ENCODE measurements around the gene JADE2.
"Not testable (repeated sequence)": the region's sequence is repeated elsewhere in the genome, so short reads cannot be mapped to it uniquely, and the experiment has no call there.

Gene JADE2

DNA sequence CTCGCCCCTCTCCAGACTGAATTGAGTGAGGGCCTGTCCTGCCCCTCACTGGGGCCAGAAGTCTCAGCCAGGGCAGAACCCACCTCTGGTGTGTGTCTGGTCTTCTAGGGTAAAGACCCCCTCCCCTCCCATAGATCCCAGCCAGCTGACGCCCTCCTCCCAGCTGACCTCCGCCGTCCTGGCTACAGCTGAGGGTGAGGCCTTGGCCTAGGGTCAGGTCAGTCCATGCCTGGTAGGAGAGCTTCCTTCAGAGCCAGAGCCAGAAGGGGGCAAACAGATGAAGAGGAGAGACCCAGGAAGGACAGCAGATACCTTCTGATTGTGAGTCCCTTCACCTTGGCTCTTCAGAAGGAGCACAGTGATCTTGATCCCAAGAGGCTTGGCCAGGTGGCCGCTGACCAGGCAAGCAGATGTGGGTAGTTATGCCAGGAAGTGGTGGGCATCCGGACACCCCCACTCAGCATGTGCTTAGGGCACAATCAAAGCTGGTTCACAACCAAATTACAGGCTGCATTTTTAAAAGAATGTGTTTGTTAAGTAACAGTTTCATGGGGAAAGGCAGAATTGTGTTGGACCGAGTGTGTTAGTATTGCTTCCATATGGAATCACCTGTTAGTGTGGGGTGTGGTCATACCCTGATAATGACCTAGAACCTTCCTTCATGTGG is 29.9 kb downstream of the JADE2 start:
- ChIA-PET POLR2A (no interaction called here), CTCF (no interaction called here)
- no peak for TF ChIP-seq ARNT (IDR thresholded peaks at IDR 0.05)
- TF ChIP-seq FOXA1 (IDR thresholded peaks at IDR 0.05), result no peak
- no peak for TF ChIP-seq SP1 (IDR thresholded peaks at IDR 0.05)

DNA sequence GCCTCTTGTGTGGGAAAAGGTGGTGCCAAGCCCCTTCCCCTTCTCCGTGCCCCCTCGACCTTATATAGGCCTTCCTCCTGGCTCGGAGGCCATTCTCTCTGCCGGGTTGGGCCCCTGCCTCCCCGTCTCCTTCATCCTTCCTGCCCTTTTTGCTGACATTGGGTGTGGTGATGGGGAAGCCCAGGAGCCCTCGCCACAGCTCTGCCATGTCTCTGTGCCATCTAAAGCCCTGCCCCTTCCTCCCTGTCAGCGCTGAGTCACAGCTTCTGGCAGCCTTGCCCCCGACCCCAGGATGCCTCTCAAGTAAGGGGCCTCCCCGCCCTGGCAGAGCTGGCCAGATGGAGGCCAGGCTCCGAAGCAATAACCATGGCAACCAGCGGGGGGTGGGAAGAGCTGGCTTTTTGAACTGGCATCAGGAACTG is 30.4 kb downstream of the JADE2 start:
- DNase-seq (ENCODE audit: extremely low spot score), result peak; percentile 33
- CTCF ChIA-PET, result no interaction called here
- no peak for TF ChIP-seq ARNT (IDR thresholded peaks at IDR 0.05)
- TF ChIP-seq TARDBP (IDR thresholded peaks at IDR 0.05), result no peak
- no peak for TF ChIP-seq FOXK2 (IDR thresholded peaks at IDR 0.05)
- TF ChIP-seq ZNF384 (IDR thresholded peaks at IDR 0.05), result no peak
- TF ChIP-seq SUZ12 (IDR thresholded peaks at IDR 0.05), result no peak
- TF ChIP-seq, protein P1, sequence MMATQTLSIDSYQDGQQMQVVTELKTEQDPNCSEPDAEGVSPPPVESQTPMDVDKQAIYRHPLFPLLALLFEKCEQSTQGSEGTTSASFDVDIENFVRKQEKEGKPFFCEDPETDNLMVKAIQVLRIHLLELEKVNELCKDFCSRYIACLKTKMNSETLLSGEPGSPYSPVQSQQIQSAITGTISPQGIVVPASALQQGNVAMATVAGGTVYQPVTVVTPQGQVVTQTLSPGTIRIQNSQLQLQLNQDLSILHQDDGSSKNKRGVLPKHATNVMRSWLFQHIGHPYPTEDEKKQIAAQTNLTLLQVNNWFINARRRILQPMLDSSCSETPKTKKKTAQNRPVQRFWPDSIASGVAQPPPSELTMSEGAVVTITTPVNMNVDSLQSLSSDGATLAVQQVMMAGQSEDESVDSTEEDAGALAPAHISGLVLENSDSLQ (IDR thresholded peaks at IDR 0.05), result no peak
- no peak for TF ChIP-seq CTBP1 (IDR thresholded peaks at IDR 0.05; ENCODE audit: borderline replicate concordance)
- TF ChIP-seq L3MBTL2 (conservative IDR thresholded peaks at IDR 0.05), result no peak
- no peak for TF ChIP-seq FOXA1 (IDR thresholded peaks at IDR 0.05)
- TF ChIP-seq BHLHE40 (IDR thresholded peaks at IDR 0.05; ENCODE audit: borderline replicate concordance), result no peak
- TF ChIP-seq NFRKB (IDR thresholded peaks at IDR 0.05), result no peak
- TF ChIP-seq HDGF (IDR thresholded peaks at IDR 0.05; ENCODE audit: borderline replicate concordance), result no peak
- no peak for TF ChIP-seq SP1 (IDR thresholded peaks at IDR 0.05)
- no peak for TF ChIP-seq LEF1 (IDR thresholded peaks at IDR 0.05; ENCODE audit: borderline replicate concordance)
- TF ChIP-seq FOXM1 (IDR thresholded peaks at IDR 0.05; ENCODE audit: borderline replicate concordance), result no peak
- TF ChIP-seq ELF4 (IDR thresholded peaks at IDR 0.05), result no peak
- POLR2A ChIA-PET, result no interaction called here

More for the DNA sequence above, 29.9 kb downstream of the JADE2 start:
- no peak for DNase-seq (ENCODE audit: extremely low spot score)

DNA sequence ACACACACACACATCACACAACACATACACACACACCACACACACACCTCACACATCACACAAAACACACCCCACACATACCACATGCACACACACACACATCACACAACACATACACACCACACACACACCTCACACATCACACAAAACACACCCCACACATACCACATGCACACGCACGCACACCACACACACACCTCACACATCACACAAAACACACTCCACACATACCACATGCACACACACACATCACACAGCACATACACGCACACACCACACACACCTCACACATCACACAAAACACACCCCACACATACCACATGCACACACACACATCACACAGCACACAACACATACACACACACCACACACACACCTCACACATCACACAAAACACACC is 31.1 kb downstream of the JADE2 start:
- POLR2A ChIA-PET; DNase-seq (ENCODE audit: extremely low spot score); CTCF ChIA-PET: not testable (repeated sequence)

DNA sequence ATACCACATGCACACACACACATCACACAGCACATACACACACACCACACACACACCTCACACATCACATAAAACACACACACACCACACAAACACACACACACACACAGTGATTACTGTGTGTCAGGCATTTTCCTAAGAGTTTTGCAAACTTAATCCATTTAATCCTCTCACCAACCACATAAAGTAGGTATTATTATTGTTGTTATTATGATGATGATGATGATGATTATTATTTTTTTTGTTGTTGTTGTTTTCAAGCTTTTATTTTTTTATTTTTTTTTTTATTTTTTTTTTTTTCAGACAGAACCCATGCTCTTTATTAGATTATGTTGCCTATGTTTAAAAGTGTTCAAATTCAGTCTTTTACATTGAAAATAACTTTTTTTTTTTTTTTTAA is 31.5 kb downstream of the JADE2 start:
- CTCF ChIA-PET, result no interaction called here
- DNase-seq (ENCODE audit: extremely low spot score), result no peak
- POLR2A ChIA-PET, result no interaction called here
- no peak for TF ChIP-seq FOXA1 (IDR thresholded peaks at IDR 0.05)
- no peak for TF ChIP-seq L3MBTL2 (conservative IDR thresholded peaks at IDR 0.05)
- no peak for TF ChIP-seq FOXK2 (IDR thresholded peaks at IDR 0.05)
- TF ChIP-seq SP1 (IDR thresholded peaks at IDR 0.05), result no peak
- TF ChIP-seq, protein P1 (IDR thresholded peaks at IDR 0.05), result no peak
- no peak for TF ChIP-seq ARNT (IDR thresholded peaks at IDR 0.05)
- TF ChIP-seq BHLHE40 (IDR thresholded peaks at IDR 0.05; ENCODE audit: borderline replicate concordance), result no peak
- TF ChIP-seq LEF1 (IDR thresholded peaks at IDR 0.05; ENCODE audit: borderline replicate concordance), result no peak
- no peak for TF ChIP-seq FOXM1 (IDR thresholded peaks at IDR 0.05; ENCODE audit: borderline replicate concordance)

DNA sequence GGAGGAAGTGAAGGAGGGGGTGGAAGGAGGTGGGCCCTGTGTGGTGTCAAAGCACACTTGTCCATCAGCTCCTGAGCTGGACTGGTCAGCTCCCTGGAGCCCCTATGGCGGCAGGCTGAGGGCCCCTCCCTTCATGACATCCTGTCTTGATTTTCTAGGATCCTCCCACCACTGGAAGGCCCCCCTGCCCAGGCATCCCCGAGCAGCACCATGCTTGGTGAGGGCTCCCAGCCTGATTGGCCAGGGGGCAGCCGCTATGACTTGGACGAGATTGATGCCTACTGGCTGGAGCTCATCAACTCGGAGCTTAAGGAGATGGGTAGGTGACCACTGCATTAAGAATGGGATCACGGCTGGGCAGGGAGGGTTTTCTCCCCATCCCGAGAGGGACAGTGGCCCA is 34.2 kb downstream of the JADE2 start:
- CTCF ChIA-PET, result no interaction called here
- TF ChIP-seq SUZ12 (IDR thresholded peaks at IDR 0.05), result no peak
- DNase-seq (ENCODE audit: extremely low spot score), result no peak
- POLR2A ChIA-PET, result no interaction called here

DNA sequence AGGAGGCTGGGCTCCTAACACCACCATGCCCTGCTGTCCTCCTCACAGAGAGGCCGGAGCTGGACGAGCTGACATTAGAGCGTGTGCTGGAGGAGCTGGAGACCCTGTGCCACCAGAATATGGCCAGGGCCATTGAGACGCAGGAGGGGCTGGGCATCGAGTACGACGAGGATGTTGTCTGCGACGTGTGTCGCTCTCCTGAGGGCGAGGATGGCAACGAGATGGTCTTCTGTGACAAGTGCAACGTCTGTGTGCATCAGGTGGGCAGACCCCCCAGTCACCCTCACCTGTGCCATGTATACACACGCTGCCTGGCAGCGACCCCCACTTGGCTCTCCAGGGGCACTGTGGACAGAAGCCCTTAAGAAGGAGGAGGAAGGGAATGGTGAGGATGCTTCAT is 35.2 kb downstream of the JADE2 start:
- POLR2A ChIA-PET, result no interaction called here
- CTCF ChIA-PET, result interaction anchor here (0.7 kb wide), 1 partner anchor 20 kb away, joined by 3 read pairs; no protein-coding TSS in a partner anchor
- no peak for DNase-seq (ENCODE audit: extremely low spot score)
- TF ChIP-seq SUZ12 (IDR thresholded peaks at IDR 0.05) (no peak), ELF4 (IDR thresholded peaks at IDR 0.05) (no peak), NFRKB (IDR thresholded peaks at IDR 0.05) (no peak), TARDBP (IDR thresholded peaks at IDR 0.05) (no peak), SP1 (IDR thresholded peaks at IDR 0.05) (no peak), ZNF384 (IDR thresholded peaks at IDR 0.05) (no peak), BHLHE40 (IDR thresholded peaks at IDR 0.05; ENCODE audit: borderline replicate concordance) (no peak), LEF1 (IDR thresholded peaks at IDR 0.05; ENCODE audit: borderline replicate concordance) (no peak), FOXK2 (IDR thresholded peaks at IDR 0.05) (no peak), FOXM1 (IDR thresholded peaks at IDR 0.05; ENCODE audit: borderline replicate concordance) (no peak), FOXA1 (IDR thresholded peaks at IDR 0.05) (no peak), L3MBTL2 (conservative IDR thresholded peaks at IDR 0.05) (no peak), HDGF (IDR thresholded peaks at IDR 0.05; ENCODE audit: borderline replicate concordance) (no peak), CTBP1 (IDR thresholded peaks at IDR 0.05; ENCODE audit: borderline replicate concordance) (no peak), ARNT (IDR thresholded peaks at IDR 0.05) (no peak)
- TF ChIP-seq, protein P1 (IDR thresholded peaks at IDR 0.05), result no peak

DNA sequence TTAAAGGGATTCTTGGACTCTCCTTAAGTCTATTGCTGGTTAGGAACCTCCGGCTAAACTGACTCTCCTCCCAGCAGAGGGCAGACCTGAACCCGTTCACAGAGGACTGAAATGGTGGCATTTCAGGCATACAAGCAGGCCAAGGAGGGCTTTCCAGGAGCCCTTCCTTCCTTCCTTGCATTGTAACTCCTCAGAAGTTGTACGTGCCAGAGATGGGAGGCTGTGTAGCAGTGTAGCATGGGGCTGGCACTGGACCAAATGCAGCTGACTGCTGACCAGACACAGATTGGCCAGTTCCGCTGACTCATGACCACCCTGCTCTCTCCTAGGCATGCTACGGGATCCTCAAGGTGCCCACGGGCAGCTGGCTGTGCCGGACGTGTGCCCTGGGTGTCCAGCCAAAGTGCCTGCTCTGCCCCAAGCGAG is 36.4 kb downstream of the JADE2 start:
- DNase-seq (ENCODE audit: extremely low spot score), result peak; percentile 56
- POLR2A ChIA-PET, result no interaction called here
- TF ChIP-seq BHLHE40 (IDR thresholded peaks at IDR 0.05; ENCODE audit: borderline replicate concordance) (no peak), ARNT (IDR thresholded peaks at IDR 0.05) (no peak), FOXM1 (IDR thresholded peaks at IDR 0.05; ENCODE audit: borderline replicate concordance) (no peak), L3MBTL2 (conservative IDR thresholded peaks at IDR 0.05) (no peak), NFRKB (IDR thresholded peaks at IDR 0.05) (no peak), LEF1 (IDR thresholded peaks at IDR 0.05; ENCODE audit: borderline replicate concordance) (no peak), ZNF384 (IDR thresholded peaks at IDR 0.05) (no peak), SUZ12 (IDR thresholded peaks at IDR 0.05) (no peak), ELF4 (IDR thresholded peaks at IDR 0.05) (no peak), SP1 (IDR thresholded peaks at IDR 0.05) (no peak), CTBP1 (IDR thresholded peaks at IDR 0.05; ENCODE audit: borderline replicate concordance) (no peak), FOXK2 (IDR thresholded peaks at IDR 0.05) (no peak), TARDBP (IDR thresholded peaks at IDR 0.05) (no peak), FOXA1 (IDR thresholded peaks at IDR 0.05) (no peak)
- CTCF ChIA-PET, result interaction anchor here (1.2 kb wide), 1 partner anchor 25 kb away, joined by 3 read pairs; no protein-coding TSS in a partner anchor

All from HEK293T (cell line).